Loucy (cell line): ENCODE data around the gene MICAL2.

Experiments used
- CTCF ChIP-seq: fragments of 200-600 bp; sonication (generic); conservative IDR thresholded peaks from 2 replicates; pipeline ENCODE4 v1.5.1; 2014; ENCODE audit warnings: mild to moderate bottlenecking, antibody characterized with exemption, low read length
- EZH2phosphoT487 ChIP-seq: fragments of 200-600 bp; IDR thresholded peaks from 2 replicates; pipeline ENCODE4 v1.6.1; 2018; ENCODE audit warnings: antibody characterized with exemption, mild to moderate bottlenecking, moderate library complexity, borderline replicate concordance

DNA sequence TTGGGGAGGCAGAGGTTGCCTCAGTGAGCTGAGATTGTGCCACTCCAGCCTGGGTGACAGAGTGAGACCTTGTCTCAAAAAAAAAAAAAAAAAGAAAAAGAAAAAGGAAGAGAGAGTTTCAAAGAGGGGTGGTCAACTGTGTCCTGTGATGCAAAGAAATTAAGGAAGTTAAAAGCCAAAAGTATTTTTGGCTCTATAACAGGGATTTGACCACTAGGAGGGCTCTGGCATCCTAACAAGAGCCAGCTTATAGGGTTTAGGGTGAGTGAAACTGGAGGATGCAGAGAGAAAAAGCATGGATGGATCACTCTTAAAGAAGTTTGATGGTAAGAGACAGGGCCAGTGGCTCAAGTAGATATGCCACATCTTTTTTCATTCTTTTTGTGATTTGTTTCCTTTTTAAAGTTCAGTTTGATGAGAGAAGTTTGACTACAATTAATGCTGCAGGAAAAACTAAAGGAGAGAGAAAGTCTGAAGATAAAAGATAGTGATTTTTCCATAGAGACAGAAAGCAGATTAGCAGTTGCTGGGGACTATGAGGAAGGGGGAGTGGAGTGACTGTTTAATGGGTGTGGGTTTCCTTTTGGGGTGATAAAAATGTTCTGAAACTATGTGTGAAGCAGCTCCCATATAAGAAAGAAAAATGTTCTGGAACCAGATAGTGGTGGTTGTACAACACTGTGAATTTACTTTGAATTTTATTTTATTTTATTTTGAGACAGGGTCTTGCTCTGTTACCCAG is 11.1 kb upstream of the MICAL2 start:
- no peak for TF ChIP-seq CTCF
- no peak for TF ChIP-seq EZH2phosphoT487
